Measurements from ENCODE around the gene NOSIP. TPM values are rescaled to one million over a fixed set of nuclear protein-coding genes. Genes with fewer than 3 reads are reported as not detected.

Gene NOSIP
- total RNA-seq, 1 donor from 2014 or later, result 172 TPM

- intact Hi-C loops (cut with micrococcal nuclease), result loop anchor here (1.0 kb wide), 1 partner anchor 11 kb away; no protein-coding TSS in a partner anchor
Observed at GRCh38 chr19:49553451-49554271, 26.7 kb downstream of the NOSIP start.

GRCh38 chr19:49552749-49553148, 27.6 kb downstream of the NOSIP start:
- intact Hi-C loops (cut with micrococcal nuclease), result no loop called here

GRCh38 chr19:49551531-49551930, 28.8 kb downstream of the NOSIP start:
- intact Hi-C loops (cut with micrococcal nuclease), result no loop called here

- intact Hi-C loops (cut with micrococcal nuclease), result no loop called here
Observed at GRCh38 chr19:49549045-49549444, 31.3 kb downstream of the NOSIP start.

- intact Hi-C loops (cut with micrococcal nuclease), result loop anchor here (1.0 to 2.0 kb wide), 3 partner anchors 23 to 72 kb away; partner anchors contain the start of gene FLT3LG
Observed at GRCh38 chr19:49546825-49547565, 33.4 kb downstream of the NOSIP start.

GRCh38 chr19:49544154-49544553, 36.2 kb downstream of the NOSIP start:
- intact Hi-C loops (cut with micrococcal nuclease), result no loop called here

- intact Hi-C loops (cut with micrococcal nuclease), result no loop called here
Observed at GRCh38 chr19:49543032-49543431, 37.3 kb downstream of the NOSIP start.

- intact Hi-C loops (cut with micrococcal nuclease), result no loop called here
Observed at GRCh38 chr19:49542446-49542845, 37.9 kb downstream of the NOSIP start.

- intact Hi-C loops (cut with micrococcal nuclease), result no loop called here
Observed at GRCh38 chr19:49541914-49542313, 38.4 kb downstream of the NOSIP start.

GRCh38 chr19:49539192-49539952, 41.0 kb downstream of the NOSIP start:
- intact Hi-C loops (cut with micrococcal nuclease), result no loop called here

GRCh38 chr19:49538643-49539042, 41.7 kb downstream of the NOSIP start:
- intact Hi-C loops (cut with micrococcal nuclease), result no loop called here

GRCh38 chr19:49536921-49537462, 43.4 kb downstream of the NOSIP start:
- intact Hi-C loops (cut with micrococcal nuclease), result no loop called here

- intact Hi-C loops (cut with micrococcal nuclease), result no loop called here
Observed at GRCh38 chr19:49534632-49535385, 45.5 kb downstream of the NOSIP start.

- intact Hi-C loops (cut with micrococcal nuclease), result no loop called here
Observed at GRCh38 chr19:49533551-49534488, 46.5 kb downstream of the NOSIP start.

- intact Hi-C loops (cut with micrococcal nuclease), result no loop called here
Observed at GRCh38 chr19:49530708-49531107, 49.6 kb downstream of the NOSIP start.

- intact Hi-C loops (cut with micrococcal nuclease), result no loop called here
Observed at GRCh38 chr19:49528211-49528771, 52.1 kb downstream of the NOSIP start.

GRCh38 chr19:49524812-49525455, 55.4 kb downstream of the NOSIP start:
- intact Hi-C loops (cut with micrococcal nuclease), result no loop called here

GRCh38 chr19:49520705-49521319, 59.5 kb downstream of the NOSIP start:
- intact Hi-C loops (cut with micrococcal nuclease), result no loop called here

Data from T-helper 2 cell treated with Interferon-gamma antibody and Interleukin-4, amounts not matched to agents 100 ng/mL and 5 ng/mL, for 36 hours (primary cell).